ENCODE results near the gene SRSF4. TPM values are rescaled to one million over a fixed set of nuclear protein-coding genes. Genes with fewer than 3 reads are reported as not detected.
A peak's percentile ranks its signal among the peaks of the same experiment; 100 is the strongest.
"Not testable (repeated sequence)": the region's sequence is repeated elsewhere in the genome, so short reads cannot be mapped to it uniquely, and the experiment has no call there.

Gene SRSF4
- total and polyA plus RNA-seq, 8 donors, result 66.0 to 138 (median 120) TPM

DNA sequence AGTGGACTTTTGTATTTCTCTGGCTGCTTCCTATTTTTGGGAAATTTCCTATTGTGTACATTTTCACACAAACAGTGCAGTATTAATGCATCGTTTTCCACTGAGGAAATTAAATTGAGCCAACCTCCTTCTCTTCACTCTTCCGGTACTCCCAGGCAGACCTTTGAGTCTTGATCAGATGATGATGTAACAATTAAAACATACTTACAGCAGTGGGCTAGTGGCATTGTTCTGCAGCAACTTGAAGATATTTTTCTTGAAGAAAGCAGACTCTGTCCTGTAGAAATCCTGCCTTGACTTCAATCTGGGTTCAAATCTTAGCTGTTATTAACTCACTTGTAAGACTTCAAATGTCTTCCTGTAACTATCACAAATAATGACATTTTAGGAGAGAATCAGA, 39.0 kb downstream of the SRSF4 start:
- H3K4me3 ChIP-seq, result no peak overlapping the region
- no peak overlapping the region for H3K27ac ChIP-seq
- H3K4me1 ChIP-seq, result no peaks in the 10 kb centered on the region
- intact Hi-C loops (cut with DNase I), result no loop called here
- H3K36me3 ChIP-seq, result peaks cover 0 to 51% of the 10 kb centered on the region in 2 donors
- H3K27me3 ChIP-seq, result no peaks in the 10 kb centered on the region
- ATAC-seq (no peak), DNase-seq (no peak)
- H3K9me3 ChIP-seq, result no peaks in the 10 kb centered on the region
- TF ChIP-seq, protein P1, sequence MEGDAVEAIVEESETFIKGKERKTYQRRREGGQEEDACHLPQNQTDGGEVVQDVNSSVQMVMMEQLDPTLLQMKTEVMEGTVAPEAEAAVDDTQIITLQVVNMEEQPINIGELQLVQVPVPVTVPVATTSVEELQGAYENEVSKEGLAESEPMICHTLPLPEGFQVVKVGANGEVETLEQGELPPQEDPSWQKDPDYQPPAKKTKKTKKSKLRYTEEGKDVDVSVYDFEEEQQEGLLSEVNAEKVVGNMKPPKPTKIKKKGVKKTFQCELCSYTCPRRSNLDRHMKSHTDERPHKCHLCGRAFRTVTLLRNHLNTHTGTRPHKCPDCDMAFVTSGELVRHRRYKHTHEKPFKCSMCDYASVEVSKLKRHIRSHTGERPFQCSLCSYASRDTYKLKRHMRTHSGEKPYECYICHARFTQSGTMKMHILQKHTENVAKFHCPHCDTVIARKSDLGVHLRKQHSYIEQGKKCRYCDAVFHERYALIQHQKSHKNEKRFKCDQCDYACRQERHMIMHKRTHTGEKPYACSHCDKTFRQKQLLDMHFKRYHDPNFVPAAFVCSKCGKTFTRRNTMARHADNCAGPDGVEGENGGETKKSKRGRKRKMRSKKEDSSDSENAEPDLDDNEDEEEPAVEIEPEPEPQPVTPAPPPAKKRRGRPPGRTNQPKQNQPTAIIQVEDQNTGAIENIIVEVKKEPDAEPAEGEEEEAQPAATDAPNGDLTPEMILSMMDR (IDR thresholded peaks at IDR 0.05), result no peak

DNA sequence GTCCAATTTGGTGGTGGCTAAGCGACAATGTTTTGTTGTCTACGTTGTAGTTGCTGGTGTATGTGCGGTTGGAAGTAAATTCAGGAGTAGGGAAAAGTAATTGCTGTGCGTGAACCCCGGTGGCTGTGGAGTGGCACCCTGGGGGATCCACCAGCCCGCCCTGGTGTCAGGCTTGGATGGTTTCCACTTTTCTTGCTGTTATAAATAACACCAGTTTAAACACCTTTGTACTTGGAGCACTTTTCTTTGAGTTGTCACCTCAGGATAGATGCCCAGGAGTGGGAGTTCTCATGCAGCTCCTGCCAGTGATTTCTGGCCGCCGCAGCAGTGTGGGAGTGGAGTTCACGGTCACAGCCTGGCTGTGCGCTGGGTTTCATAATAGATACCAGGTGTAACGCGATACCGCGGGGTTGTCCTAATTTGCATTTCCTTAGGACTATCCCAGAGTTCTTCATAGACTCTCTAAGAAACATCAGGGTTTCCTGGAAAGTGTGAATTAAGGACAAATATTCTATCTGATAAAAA, 45.2 kb downstream of the SRSF4 start:
- TF ChIP-seq, protein P1 (IDR thresholded peaks at IDR 0.05), result no peak

DNA sequence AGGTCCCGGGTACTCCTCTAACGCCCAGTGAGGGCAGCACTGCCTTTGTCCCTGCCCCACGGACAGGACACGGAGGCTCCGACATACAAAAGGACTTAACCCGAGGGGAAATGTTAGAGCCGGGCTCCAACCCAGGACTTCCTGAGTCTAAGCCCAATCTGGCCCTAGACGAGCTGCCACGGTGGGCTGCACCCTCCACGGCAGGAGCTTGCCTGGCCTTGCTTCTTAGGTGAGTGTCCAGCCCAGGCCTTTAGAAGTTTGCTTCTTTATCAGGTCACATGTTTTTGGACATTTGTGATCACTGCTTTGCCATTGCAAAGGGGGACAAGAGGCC, 47.0 kb downstream of the SRSF4 start:
- H3K4me3 ChIP-seq, result no peak overlapping the region
- H3K36me3 ChIP-seq, result no peaks in the 10 kb centered on the region
- TF ChIP-seq, protein P1 (IDR thresholded peaks at IDR 0.05), result no peak
- peaks cover 0 to 19% of the 10 kb centered on the region in 2 donors for H3K27me3 ChIP-seq
- DNase-seq (no peak), ATAC-seq (no peak)
- H3K4me1 ChIP-seq, result peaks cover 0 to 11% of the 10 kb centered on the region in 2 donors
- intact Hi-C loops (cut with DNase I), result no loop called here
- H3K9me3 ChIP-seq, result no peaks in the 10 kb centered on the region
- no peak overlapping the region for H3K27ac ChIP-seq

More for the DNA sequence above, 45.2 kb downstream of the SRSF4 start:
- intact Hi-C loops (cut with DNase I), result no loop called here
- Histone ChIP-seq H3K36me3 (no peaks in the 10 kb centered on the region), H3K27ac (no peak overlapping the region), H3K4me1 (peaks cover 0 to 11% of the 10 kb centered on the region in 2 donors), H3K27me3 (peaks cover 0 to 19% of the 10 kb centered on the region in 2 donors), H3K9me3 (no peaks in the 10 kb centered on the region), H3K4me3 (no peak overlapping the region)
- peak; percentile 13 for ATAC-seq
- DNase-seq, result no peak

DNA sequence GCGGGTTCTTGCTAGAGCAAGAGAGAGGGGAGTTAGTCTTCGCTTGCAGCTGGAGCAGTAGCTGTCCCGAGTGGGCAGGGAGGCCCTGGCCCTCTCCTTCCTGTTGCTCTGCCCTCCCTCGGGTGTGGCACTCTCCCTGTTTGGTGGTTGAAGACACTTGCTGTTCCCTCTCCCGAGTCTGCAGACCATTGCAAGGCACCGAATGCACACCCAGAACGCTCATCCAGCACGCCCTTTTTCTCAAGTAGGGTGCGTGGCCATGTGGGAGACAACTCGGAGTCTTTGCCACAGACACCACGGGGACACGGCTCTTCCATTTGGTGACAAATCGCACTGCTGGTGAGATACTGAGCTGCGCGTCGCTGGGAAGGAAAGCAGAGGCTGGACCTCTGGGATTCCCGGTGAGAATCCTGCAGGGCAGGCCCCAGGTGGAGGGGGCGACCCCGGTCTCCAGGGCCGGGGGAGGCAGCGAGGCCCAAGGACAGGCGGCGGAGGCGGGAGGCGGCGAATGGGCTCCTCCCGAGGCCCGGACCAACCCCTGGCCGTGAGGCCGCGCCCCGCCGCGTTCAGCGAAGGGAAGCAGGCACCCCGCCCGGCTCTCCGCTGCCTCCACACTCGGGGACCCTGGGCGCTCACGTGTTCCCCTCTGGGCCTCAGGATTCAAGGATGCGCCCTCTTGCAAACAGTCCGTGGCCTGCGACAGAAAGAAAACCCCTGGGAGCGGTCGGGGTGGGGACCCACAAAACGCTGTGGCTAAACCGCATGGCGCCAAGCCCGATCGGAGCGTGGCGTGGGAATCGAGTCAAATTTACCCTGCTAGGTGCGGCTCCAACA, 47.6 kb downstream of the SRSF4 start:
- DNase-seq, result peak in 1 of 4 donors; percentile 81
- H3K36me3 ChIP-seq, result no peaks in the 10 kb centered on the region
- H3K9me3 ChIP-seq, result no peaks in the 10 kb centered on the region
- intact Hi-C loops (cut with DNase I), result no loop called here
- H3K4me1 ChIP-seq, result peaks cover 0 to 11% of the 10 kb centered on the region in 2 donors
- TF ChIP-seq, protein P1 (IDR thresholded peaks at IDR 0.05), result no peak
- H3K4me3 ChIP-seq, result peak overlapping the region in 1 of 2 donors; percentile 13
- ATAC-seq, result peak; percentile 47
- H3K27ac ChIP-seq, result no peak overlapping the region
- peaks cover 0 to 19% of the 10 kb centered on the region in 2 donors for H3K27me3 ChIP-seq

DNA sequence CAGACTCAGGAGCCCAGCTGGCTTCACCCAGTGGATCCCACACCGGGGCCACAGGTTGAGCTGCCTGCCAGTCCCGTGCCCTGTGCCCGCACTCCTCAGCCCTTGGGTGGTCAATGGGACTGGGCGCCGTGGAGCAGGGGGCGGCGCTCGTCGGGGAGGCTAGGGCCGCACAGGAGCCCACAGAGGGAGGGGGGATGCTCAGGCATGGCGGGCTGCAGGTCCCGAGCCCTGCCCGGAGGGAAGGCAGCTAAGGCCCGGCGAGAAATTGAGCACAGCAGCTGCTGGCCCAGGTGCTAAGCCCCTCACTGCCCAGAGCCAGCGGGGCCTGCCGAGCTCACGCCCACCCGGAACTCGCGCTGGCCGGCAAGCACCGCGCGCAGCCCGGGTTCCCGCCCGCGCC, 50.6 kb downstream of the SRSF4 start:
- ATAC-seq; H3K9me3 ChIP-seq; DNase-seq; H3K4me3 ChIP-seq; intact Hi-C loops (cut with DNase I); H3K36me3 ChIP-seq; H3K27ac ChIP-seq: not testable (repeated sequence)
- peaks cover 0 to 37% of the 10 kb centered on the region in 2 donors for H3K27me3 ChIP-seq
- peaks cover 0 to 11% of the 10 kb centered on the region in 2 donors for H3K4me1 ChIP-seq
